Measurements from ENCODE around the gene HMCN1.

HMCN1 gene

DNA sequence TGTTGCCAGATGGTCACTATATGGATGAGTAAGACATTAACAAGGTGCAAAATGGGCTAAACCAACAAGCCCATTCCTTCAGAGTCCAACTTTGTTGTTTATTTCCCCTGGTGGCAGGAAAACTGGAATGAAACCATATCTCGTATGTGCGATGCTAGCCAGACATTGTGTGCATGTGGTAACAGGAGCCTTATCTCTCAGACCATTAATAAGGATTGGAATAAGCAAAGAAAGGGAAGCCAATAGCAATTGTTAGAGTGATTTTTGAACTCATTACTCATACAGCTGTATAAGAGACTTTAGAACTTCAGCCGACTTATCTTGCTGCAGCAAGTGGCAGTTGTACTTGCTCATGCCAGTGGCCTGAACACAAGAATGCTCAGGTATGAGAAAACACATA is 30.0 kb upstream of the HMCN1 start:
- Histone ChIP-seq H3K27me3 (ENCODE audit: insufficient read depth, low read length) (no peaks in the 10 kb centered on the region), H3K79me2 (ENCODE audit: insufficient read depth, low read length) (no peaks in the 10 kb centered on the region), H3K4me3 (ENCODE audit: low read depth, low read length, poor library complexity, severe bottlenecking) (no peak overlapping the region), H3K9me2 (ENCODE audit: low read depth, low read length) (no peaks in the 10 kb centered on the region), H3K4me1 (ENCODE audit: insufficient read depth, low read length, severe bottlenecking) (no peaks in the 10 kb centered on the region), H3K9ac (ENCODE audit: low read length) (no peak overlapping the region), H3K9me3 (ENCODE audit: low read length) (no peaks in the 10 kb centered on the region), H4K20me1 (ENCODE audit: insufficient read depth, low read length) (no peaks in the 10 kb centered on the region), H3F3A (ENCODE audit: insufficient read depth, low read length) (no peaks in the 10 kb centered on the region), H3K4me2 (ENCODE audit: low read length) (no peak overlapping the region), H3K36me3 (ENCODE audit: insufficient read depth, low read length) (no peaks in the 10 kb centered on the region), H2AFZ (ENCODE audit: low read length) (no peak overlapping the region), H3K27ac (ENCODE audit: low read depth, low read length, poor library complexity, severe bottlenecking) (no peak overlapping the region)
- TF ChIP-seq EZH2 (IDR thresholded peaks at IDR 0.05; ENCODE audit: borderline replicate concordance, low read length): no peak
- no peak for TF ChIP-seq CTCF (IDR thresholded peaks at IDR 0.05; ENCODE audit: low read length)

- no peaks in the 10 kb centered on the region for H3K9me2 ChIP-seq (ENCODE audit: low read depth, low read length)
- H3F3A ChIP-seq (ENCODE audit: insufficient read depth, low read length): no peaks in the 10 kb centered on the region
- no peaks in the 10 kb centered on the region for H3K4me1 ChIP-seq (ENCODE audit: insufficient read depth, low read length, severe bottlenecking)
- no peak overlapping the region for H3K4me2 ChIP-seq (ENCODE audit: low read length)
- H3K9ac ChIP-seq (ENCODE audit: low read length): no peak overlapping the region
- TF ChIP-seq EZH2 (IDR thresholded peaks at IDR 0.05; ENCODE audit: borderline replicate concordance, low read length): no peak
- TF ChIP-seq CTCF (IDR thresholded peaks at IDR 0.05; ENCODE audit: low read length): no peak
- no peaks in the 10 kb centered on the region for H3K36me3 ChIP-seq (ENCODE audit: insufficient read depth, low read length)
- H2AFZ ChIP-seq (ENCODE audit: low read length): no peak overlapping the region
- H3K27ac ChIP-seq (ENCODE audit: low read depth, low read length, poor library complexity, severe bottlenecking): no peak overlapping the region
- no peaks in the 10 kb centered on the region for H3K79me2 ChIP-seq (ENCODE audit: insufficient read depth, low read length)
- no peak overlapping the region for H3K4me3 ChIP-seq (ENCODE audit: low read depth, low read length, poor library complexity, severe bottlenecking)
- H3K27me3 ChIP-seq (ENCODE audit: insufficient read depth, low read length): no peaks in the 10 kb centered on the region
- H3K9me3 ChIP-seq (ENCODE audit: low read length): no peaks in the 10 kb centered on the region
- H4K20me1 ChIP-seq (ENCODE audit: insufficient read depth, low read length): no peaks in the 10 kb centered on the region
These were observed 18.1 kb upstream of the HMCN1 start for GRCh38 chr1:185716095-185716494.

DNA sequence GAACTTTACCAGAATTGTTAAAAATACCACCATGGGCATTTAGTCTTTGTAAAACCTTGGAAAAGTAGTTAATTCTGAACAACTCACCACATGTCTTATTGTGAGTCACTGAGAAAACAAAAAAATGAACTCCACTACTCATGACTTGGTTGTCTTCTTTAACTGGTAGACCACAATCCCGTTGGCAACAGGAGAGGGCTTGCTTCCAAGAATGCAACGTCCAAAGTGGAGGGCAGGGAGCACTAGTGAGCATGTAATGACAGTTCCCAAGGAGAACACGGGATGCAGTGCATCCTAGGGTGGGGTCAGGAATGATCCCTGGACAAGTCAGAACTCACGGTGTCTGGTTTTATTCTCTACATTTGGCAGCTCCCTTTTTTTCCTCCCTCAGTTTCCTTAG is 15.2 kb upstream of the HMCN1 start:
- H3K4me3 ChIP-seq (ENCODE audit: low read depth, low read length, poor library complexity, severe bottlenecking): no peak overlapping the region
- TF ChIP-seq EZH2 (IDR thresholded peaks at IDR 0.05; ENCODE audit: borderline replicate concordance, low read length): no peak
- no peaks in the 10 kb centered on the region for H3K27me3 ChIP-seq (ENCODE audit: insufficient read depth, low read length)
- H3K79me2 ChIP-seq (ENCODE audit: insufficient read depth, low read length): no peaks in the 10 kb centered on the region
- H3K4me2 ChIP-seq (ENCODE audit: low read length): no peak overlapping the region
- H3K9me3 ChIP-seq (ENCODE audit: low read length): no peaks in the 10 kb centered on the region
- H3K27ac ChIP-seq (ENCODE audit: low read depth, low read length, poor library complexity, severe bottlenecking): no peak overlapping the region
- H3K4me1 ChIP-seq (ENCODE audit: insufficient read depth, low read length, severe bottlenecking): no peaks in the 10 kb centered on the region
- no peak overlapping the region for H2AFZ ChIP-seq (ENCODE audit: low read length)
- no peaks in the 10 kb centered on the region for H3K36me3 ChIP-seq (ENCODE audit: insufficient read depth, low read length)
- no peak overlapping the region for H3K9ac ChIP-seq (ENCODE audit: low read length)
- H3F3A ChIP-seq (ENCODE audit: insufficient read depth, low read length): no peaks in the 10 kb centered on the region
- H4K20me1 ChIP-seq (ENCODE audit: insufficient read depth, low read length): no peaks in the 10 kb centered on the region
- no peaks in the 10 kb centered on the region for H3K9me2 ChIP-seq (ENCODE audit: low read depth, low read length)

- no peak overlapping the region for H3K4me2 ChIP-seq (ENCODE audit: low read length)
- no peaks in the 10 kb centered on the region for H3K9me2 ChIP-seq (ENCODE audit: low read depth, low read length)
- H3K4me1 ChIP-seq (ENCODE audit: insufficient read depth, low read length, severe bottlenecking): no peaks in the 10 kb centered on the region
- H3K79me2 ChIP-seq (ENCODE audit: insufficient read depth, low read length): no peaks in the 10 kb centered on the region
- no peaks in the 10 kb centered on the region for H3F3A ChIP-seq (ENCODE audit: insufficient read depth, low read length)
- no peaks in the 10 kb centered on the region for H4K20me1 ChIP-seq (ENCODE audit: insufficient read depth, low read length)
- H3K27me3 ChIP-seq (ENCODE audit: insufficient read depth, low read length): no peaks in the 10 kb centered on the region
- H3K36me3 ChIP-seq (ENCODE audit: insufficient read depth, low read length): no peaks in the 10 kb centered on the region
- H3K27ac ChIP-seq (ENCODE audit: low read depth, low read length, poor library complexity, severe bottlenecking): no peak overlapping the region
- no peak for TF ChIP-seq EZH2 (IDR thresholded peaks at IDR 0.05; ENCODE audit: borderline replicate concordance, low read length)
- TF ChIP-seq CTCF (IDR thresholded peaks at IDR 0.05; ENCODE audit: low read length): peak; percentile 49; the same call in 1 of the 2 replicates
- H2AFZ ChIP-seq (ENCODE audit: low read length): no peak overlapping the region
- no peak overlapping the region for H3K9ac ChIP-seq (ENCODE audit: low read length)
- no peak overlapping the region for H3K4me3 ChIP-seq (ENCODE audit: low read depth, low read length, poor library complexity, severe bottlenecking)
- no peaks in the 10 kb centered on the region for H3K9me3 ChIP-seq (ENCODE audit: low read length)
These were observed 13.4 kb upstream of the HMCN1 start for GRCh38 chr1:185720633-185721272.
